Mesothelial cell of epicardium (in vitro differentiated cells): ENCODE measurements around the gene ST13. TPM values are rescaled to one million over a fixed set of nuclear protein-coding genes. Genes with fewer than 3 reads are reported as not detected.
"Not testable (repeated sequence)": the region's sequence is repeated elsewhere in the genome, so short reads cannot be mapped to it uniquely, and the experiment has no call there.

Experiments
- DNase-seq, 2 experiments: peaks; one replicate each; pipeline ENCODE4 v3.0.0; 2021; ENCODE audit warnings: low spot score in 2 of 2; ENCODE audit not compliant: unreplicated experiment in 2 of 2
- H3K27ac Mint-ChIP-seq: 2 replicates; pipeline ENCODE4 v1.8.0; 2021; ENCODE audit warnings: mixed read lengths
- H3K27me3 Mint-ChIP-seq: 2 replicates; pipeline ENCODE4 v1.8.0; 2021; ENCODE audit warnings: low read depth, mixed read lengths
- H3K36me3 Mint-ChIP-seq: 2 replicates; pipeline ENCODE4 v1.8.0; 2021; ENCODE audit warnings: mixed read lengths
- H3K4me1 Mint-ChIP-seq: 2 replicates; pipeline ENCODE4 v1.8.0; 2021; ENCODE audit warnings: mixed read lengths
- H3K4me3 Mint-ChIP-seq: 2 replicates; pipeline ENCODE4 v1.8.0; 2021; ENCODE audit warnings: mild to moderate bottlenecking, moderate library complexity, mixed read lengths
- H3K9me3 Mint-ChIP-seq: 2 replicates; pipeline ENCODE4 v1.8.0; 2021; ENCODE audit warnings: mixed read lengths
- CTCF ChIP-seq: fragments of 200-600 bp; sonication (generic); IDR thresholded peaks from one replicate; pipeline ENCODE4 v1.5.0; 2021; ENCODE audit warnings: antibody characterized with exemption; ENCODE audit not compliant: unreplicated experiment
- total RNA-seq: library from RNA; stranded (reverse); gene quantifications from 3 replicates; pipeline ENCODE4 v1.2.1, GENCODE V29; 2021

The ST13 gene
- total RNA-seq, 1 donor from 2014 or later: 327 TPM

- Mint-ChIP-seq H3K9me3 (no peaks in the 10 kb centered on the region), H3K4me1 (no peaks in the 10 kb centered on the region), H3K27ac (no peak overlapping the region), H3K36me3 (peaks cover 32% of the 10 kb centered on the region), H3K4me3 (no peak overlapping the region), H3K27me3 (no peaks in the 10 kb centered on the region)
- DNase-seq: no peak
- no peak for TF ChIP-seq CTCF
These were observed 21.8 kb downstream of the ST13 start for GRCh38 chr22:40834619-40835018.

GRCh38 chr22:40829131-40829530, 27.3 kb downstream of the ST13 start:
- Mint-ChIP-seq H3K4me1 (peaks cover 9% of the 10 kb centered on the region), H3K9me3 (no peaks in the 10 kb centered on the region), H3K36me3 (peaks cover 29% of the 10 kb centered on the region), H3K27me3 (no peaks in the 10 kb centered on the region), H3K27ac (peak overlapping the region; percentile 55), H3K4me3 (no peak overlapping the region)
- DNase-seq: no peak
- TF ChIP-seq CTCF: no peak

GRCh38 chr22:40826984-40827741, 29.3 kb downstream of the ST13 start:
- Mint-ChIP-seq H3K27ac (peak overlapping the region; percentile 79), H3K4me3 (no peak overlapping the region), H3K9me3 (no peaks in the 10 kb centered on the region), H3K36me3 (peaks cover 27% of the 10 kb centered on the region), H3K4me1 (peaks cover 9% of the 10 kb centered on the region), H3K27me3 (no peaks in the 10 kb centered on the region)
- no peak for TF ChIP-seq CTCF
- no peak for DNase-seq

GRCh38 chr22:40826292-40826691, 30.1 kb downstream of the ST13 start:
- peaks cover 25% of the 10 kb centered on the region for H3K36me3 Mint-ChIP-seq
- peak overlapping the region; percentile 79 for H3K27ac Mint-ChIP-seq
- not testable (repeated sequence) for H3K27me3 Mint-ChIP-seq, H3K4me1 Mint-ChIP-seq, DNase-seq, H3K9me3 Mint-ChIP-seq, H3K4me3 Mint-ChIP-seq

GRCh38 chr22:40823426-40823825, 33.0 kb downstream of the ST13 start:
- Mint-ChIP-seq H3K36me3 (peaks cover 11% of the 10 kb centered on the region), H3K27me3 (no peaks in the 10 kb centered on the region), H3K27ac (peak overlapping the region; percentile 19), H3K4me3 (no peak overlapping the region), H3K4me1 (peaks cover 20% of the 10 kb centered on the region), H3K9me3 (no peaks in the 10 kb centered on the region)
- no peak for TF ChIP-seq CTCF
- no peak for DNase-seq

- Mint-ChIP-seq H3K27ac (peak overlapping the region; percentile 96), H3K27me3 (no peaks in the 10 kb centered on the region), H3K9me3 (no peaks in the 10 kb centered on the region), H3K4me3 (peak overlapping the region; percentile 95), H3K36me3 (peaks cover 16% of the 10 kb centered on the region), H3K4me1 (peaks cover 26% of the 10 kb centered on the region)
- TF ChIP-seq CTCF: no peak
- DNase-seq: no peak
These were observed 36.8 kb downstream of the ST13 start for GRCh38 chr22:40819599-40820140.
